Measurements from ENCODE around the gene CTDSPL. TPM values are rescaled to one million over a fixed set of nuclear protein-coding genes. Genes with fewer than 3 reads are reported as not detected.

Gene CTDSPL
- total RNA-seq, 2 donors from 2014 or later, result 27.8 to 30.7 TPM

DNA sequence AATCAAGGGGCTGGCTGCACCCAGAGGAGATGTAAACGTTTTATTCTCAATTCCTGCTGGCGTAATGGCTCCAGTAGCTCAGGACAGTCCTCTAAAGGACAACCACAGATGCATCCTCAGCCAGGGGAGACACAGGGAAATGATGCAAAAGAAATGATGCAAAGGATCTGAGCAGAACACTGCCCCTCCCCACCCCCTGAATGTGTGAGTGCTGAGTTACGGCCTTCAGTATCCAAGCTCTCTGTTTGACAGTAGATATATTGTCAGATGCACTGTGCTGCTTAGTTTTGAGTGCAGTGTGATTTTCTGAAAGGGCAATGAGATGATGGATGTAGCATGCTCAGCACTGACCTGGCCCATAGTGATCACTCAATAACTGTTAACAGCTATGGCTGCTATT is 41.4 kb upstream of the CTDSPL start:
- Histone ChIP-seq H3K27me3 (ENCODE audit: control insufficient read depth, insufficient read depth, low read length, poor library complexity, severe bottlenecking) (no peaks in the 10 kb centered on the region), H3K27ac (ENCODE audit: low read depth, low read length) (no peak overlapping the region), H3K9me3 (ENCODE audit: control insufficient read depth, low read length) (no peaks in the 10 kb centered on the region), H3K36me3 (ENCODE audit: control insufficient read depth, insufficient read depth, low read length) (peaks cover 9% of the 10 kb centered on the region), H3K9ac (ENCODE audit: extremely low read depth, low read length, poor library complexity, severe bottlenecking) (no peak overlapping the region), H3K4me1 (ENCODE audit: control insufficient read depth, insufficient read depth, low read length) (no peaks in the 10 kb centered on the region), H3K4me3 (ENCODE audit: low read length) (no peak overlapping the region)
- no peak overlapping the region for H3K4me3 Mint-ChIP-seq
- H3K36me3 Mint-ChIP-seq (ENCODE audit: low read depth), result peaks cover 51% of the 10 kb centered on the region
- H3K27me3 Mint-ChIP-seq (ENCODE audit: insufficient read depth), result no peaks in the 10 kb centered on the region
- no peak for TF ChIP-seq CTCF (conservative IDR thresholded peaks at IDR 0.05)
- H3K9me3 Mint-ChIP-seq, result no peaks in the 10 kb centered on the region
- H3K4me1 Mint-ChIP-seq, result no peaks in the 10 kb centered on the region
- 88 to 89% methylated on average over 3 of the region's 3 CpGs for WGBS, 2 experiments (ENCODE audit: insufficient coverage in 1 of 2, insufficient read length in 1 of 2)
- no peak overlapping the region for H3K27ac Mint-ChIP-seq
- no peak for DNase-seq

DNA sequence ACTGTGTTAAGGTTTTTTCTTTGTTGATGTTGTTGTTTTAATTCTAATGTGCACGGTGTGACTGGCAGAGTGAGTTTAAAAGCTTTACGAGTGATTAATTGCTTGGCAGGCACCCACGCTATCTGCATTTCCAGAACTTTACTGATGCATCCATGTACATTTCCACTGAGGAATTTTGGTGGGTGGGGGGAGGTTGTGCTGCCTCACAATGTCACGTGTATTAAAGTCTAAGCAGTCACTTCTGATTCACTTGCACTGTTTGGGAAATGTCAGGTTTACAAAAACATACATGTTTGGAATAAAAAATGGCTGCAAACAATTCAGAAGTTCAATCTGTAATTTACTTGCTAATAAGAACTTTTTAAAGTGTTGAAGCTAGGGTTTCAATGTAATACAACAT is 38.5 kb upstream of the CTDSPL start:
- Mint-ChIP-seq H3K36me3 (ENCODE audit: low read depth) (peaks cover 27% of the 10 kb centered on the region), H3K9me3 (no peaks in the 10 kb centered on the region), H3K27ac (no peak overlapping the region), H3K27me3 (ENCODE audit: insufficient read depth) (no peaks in the 10 kb centered on the region), H3K4me1 (no peaks in the 10 kb centered on the region), H3K4me3 (no peak overlapping the region)
- no peak for TF ChIP-seq CTCF (conservative IDR thresholded peaks at IDR 0.05)
- Histone ChIP-seq H3K27me3 (ENCODE audit: control insufficient read depth, insufficient read depth, low read length, poor library complexity, severe bottlenecking) (no peaks in the 10 kb centered on the region), H3K4me1 (ENCODE audit: control insufficient read depth, insufficient read depth, low read length) (no peaks in the 10 kb centered on the region), H3K4me3 (ENCODE audit: low read length) (no peak overlapping the region), H3K9ac (ENCODE audit: extremely low read depth, low read length, poor library complexity, severe bottlenecking) (no peak overlapping the region), H3K9me3 (ENCODE audit: control insufficient read depth, low read length) (no peaks in the 10 kb centered on the region), H3K27ac (ENCODE audit: low read depth, low read length) (no peak overlapping the region), H3K36me3 (ENCODE audit: control insufficient read depth, insufficient read depth, low read length) (peaks cover 9% of the 10 kb centered on the region)
- DNase-seq, result no peak
- 92 to 100% methylated on average over 3 to 4 of the region's 4 CpGs for WGBS, 2 experiments (ENCODE audit: insufficient coverage in 1 of 2, insufficient read length in 1 of 2)

- no peak overlapping the region for H3K4me3 Mint-ChIP-seq
- 71 to 77% methylated on average over 5 to 8 of the region's 9 CpGs for WGBS, 2 experiments (ENCODE audit: insufficient coverage in 1 of 2, insufficient read length in 1 of 2)
- Histone ChIP-seq H3K9me3 (ENCODE audit: control insufficient read depth, low read length) (no peaks in the 10 kb centered on the region), H3K4me1 (ENCODE audit: control insufficient read depth, insufficient read depth, low read length) (no peaks in the 10 kb centered on the region), H3K36me3 (ENCODE audit: control insufficient read depth, insufficient read depth, low read length) (peaks cover 8% of the 10 kb centered on the region), H3K9ac (ENCODE audit: extremely low read depth, low read length, poor library complexity, severe bottlenecking) (no peak overlapping the region), H3K27ac (ENCODE audit: low read depth, low read length) (no peak overlapping the region), H3K27me3 (ENCODE audit: control insufficient read depth, insufficient read depth, low read length, poor library complexity, severe bottlenecking) (no peaks in the 10 kb centered on the region), H3K4me3 (ENCODE audit: low read length) (no peak overlapping the region)
- peak; percentile 36 for DNase-seq
- H3K36me3 Mint-ChIP-seq (ENCODE audit: low read depth), result peaks cover 18% of the 10 kb centered on the region
- H3K27me3 Mint-ChIP-seq (ENCODE audit: insufficient read depth), result no peaks in the 10 kb centered on the region
- no peaks in the 10 kb centered on the region for H3K9me3 Mint-ChIP-seq
- H3K4me1 Mint-ChIP-seq, result no peaks in the 10 kb centered on the region
- no peak for TF ChIP-seq CTCF (conservative IDR thresholded peaks at IDR 0.05)
- H3K27ac Mint-ChIP-seq, result no peak overlapping the region
Measured at GRCh38 chr3:37824090-37824953, 37.4 kb upstream of the CTDSPL start.

Data from endodermal cell (in vitro differentiated cells).